A673 (cell line): Measurements from ENCODE around the gene MOCS1. TPM values are rescaled to one million over a fixed set of nuclear protein-coding genes. Genes with fewer than 3 reads are reported as not detected.

Experiments used
- BruUV-seq: library from RNA; stranded (reverse); fragments of 400-500 nt; replicated peaks from 2 replicates; lab custom pipeline; 2021; lab: Mats Ljungman, UMichigan
- CTCF ChIA-PET: fragments of 300-600 bp; sonication (Branson Sonifier 250); formaldehyde crosslinking; loops from one replicate; lab custom pipeline; 2022; ENCODE audit warnings: antibody characterized with exemption; lab: Charles Lee
- POLR2A ChIA-PET: fragments of 300-600 bp; sonication (Branson Sonifier 250); formaldehyde crosslinking; loops from one replicate; lab custom pipeline; 2022; ENCODE audit warnings: antibody characterized with exemption; ENCODE audit not compliant: low non-redundant PET; lab: Charles Lee
- DNase-seq: peaks from one replicate; pipeline ENCODE4 v3.0.0-alpha.2; 2015; ENCODE audit warnings: low spot score
- H3K27ac ChIP-seq: fragments of 200-600 bp; sonication (generic); 2 replicates; pipeline ENCODE4 v1.5.1; 2016; ENCODE audit warnings: mixed run types, low read depth, mild to moderate bottlenecking, mixed read lengths, antibody characterized with exemption, low read length; ENCODE audit not compliant: poor library complexity, severe bottlenecking
- H3K27me3 ChIP-seq: fragments of 200-600 bp; sonication (generic); replicated peaks from 2 replicates; pipeline ENCODE4 v1.6.1; 2017; ENCODE audit warnings: mixed run types, low read depth, mild to moderate bottlenecking, mixed read lengths, antibody characterized with exemption, low read length; ENCODE audit not compliant: insufficient read depth, poor library complexity
- H3K36me3 ChIP-seq: fragments of 200-600 bp; sonication (generic); 2 replicates; pipeline ENCODE4 v1.6.1; 2016; ENCODE audit warnings: mixed run types, mild to moderate bottlenecking, mixed read lengths, antibody characterized with exemption, low read length; ENCODE audit not compliant: insufficient read depth, poor library complexity, severe bottlenecking
- H3K4me1 ChIP-seq: fragments of 200-600 bp; sonication (generic); 2 replicates; pipeline ENCODE4 v1.6.1; 2017; ENCODE audit warnings: mixed run types, mild to moderate bottlenecking, mixed read lengths, antibody characterized with exemption, low read length; ENCODE audit not compliant: insufficient read depth, poor library complexity, severe bottlenecking
- H3K4me3 ChIP-seq: fragments of 200-600 bp; sonication (generic); 2 replicates; pipeline ENCODE4 v1.5.1; 2016; ENCODE audit warnings: low read depth, mixed run types, mild to moderate bottlenecking, mixed read lengths, low read length; ENCODE audit not compliant: poor library complexity, severe bottlenecking
- H3K9me3 ChIP-seq: fragments of 200-600 bp; sonication (generic); 2 replicates; pipeline ENCODE4 v1.6.1; 2016; ENCODE audit warnings: mixed run types, low read depth, mild to moderate bottlenecking, mixed read lengths, antibody characterized with exemption, low read length; ENCODE audit not compliant: poor library complexity, severe bottlenecking
- CTCF ChIP-seq: fragments of 300-800, 200-600 bp; sonication (generic); conservative IDR thresholded peaks from 2 replicates; pipeline ENCODE4 v1.5.1; 2017; ENCODE audit warnings: low read depth, mild to moderate bottlenecking, antibody characterized with exemption, low read length, moderate library complexity, mixed read lengths
- EZH2 ChIP-seq: fragments of 200-600 bp; sonication (generic); IDR thresholded peaks from 2 replicates; pipeline ENCODE4 v1.6.1; 2017; ENCODE audit warnings: borderline replicate concordance, low read depth, mild to moderate bottlenecking, mixed read lengths, antibody characterized with exemption, low read length; ENCODE audit not compliant: poor library complexity, severe bottlenecking
- intact Hi-C: fragments of 100-400 bp; cut with micrococcal nuclease; formaldehyde crosslinking; loops from one replicate; pipeline ENCODE4 v1.10.0; 2022; ENCODE audit not compliant: unreplicated experiment
- total RNA-seq: library from RNA; stranded (reverse); gene quantifications from 2 replicates; pipeline ENCODE4 v1.2.3, GENCODE V29; 2021

MOCS1 gene
- total RNA-seq, 1 experiment from 2014 or later = 2.5 TPM

- Histone ChIP-seq H3K4me3 (no peak overlapping the region), H3K4me1 (peaks cover 13% of the 10 kb centered on the region), H3K27me3 (no peaks in the 10 kb centered on the region), H3K27ac (no peak overlapping the region), H3K36me3 (no peaks in the 10 kb centered on the region), H3K9me3 (no peaks in the 10 kb centered on the region)
- intact Hi-C loops = no loop called here
- no TSS peak for BruUV-seq
- no peak for TF ChIP-seq EZH2
- no peak for TF ChIP-seq CTCF
- no peak for DNase-seq
- ChIA-PET POLR2A (no interaction called here), CTCF (no interaction called here)
These were observed 8.8 kb upstream of the MOCS1 start for GRCh38 chr6:39942903-39943580.

- BruUV-seq = no TSS peak
- H3K4me1 ChIP-seq = peaks cover 15% of the 10 kb centered on the region
- DNase-seq = no peak
- H3K9me3 ChIP-seq = no peaks in the 10 kb centered on the region
- no peaks in the 10 kb centered on the region for H3K36me3 ChIP-seq
- intact Hi-C loops = no loop called here
- TF ChIP-seq EZH2 = no peak
- no peak overlapping the region for H3K27ac ChIP-seq
- no peaks in the 10 kb centered on the region for H3K27me3 ChIP-seq
- H3K4me3 ChIP-seq = no peak overlapping the region
- CTCF ChIA-PET = no interaction called here
- POLR2A ChIA-PET = no interaction called here
These were observed 7.6 kb upstream of the MOCS1 start for GRCh38 chr6:39941820-39942219.

- ChIA-PET POLR2A (no interaction called here), CTCF (no interaction called here)
- H3K27me3 ChIP-seq = no peaks in the 10 kb centered on the region
- H3K4me3 ChIP-seq = no peak overlapping the region
- TF ChIP-seq CTCF (no peak), EZH2 (no peak)
- peaks cover 15% of the 10 kb centered on the region for H3K4me1 ChIP-seq
- no peaks in the 10 kb centered on the region for H3K36me3 ChIP-seq
- no peaks in the 10 kb centered on the region for H3K9me3 ChIP-seq
- no TSS peak for BruUV-seq
- intact Hi-C loops = no loop called here
- no peak for DNase-seq
- H3K27ac ChIP-seq = no peak overlapping the region
These were observed 6.9 kb upstream of the MOCS1 start for GRCh38 chr6:39941138-39941537.
